HEK293 (cell line): ENCODE results near the gene PSD2.

ENCODE experiments used
- CTCF ChIA-PET: fragments of 350-600 bp; formaldehyde crosslinking; extraction: SDS; loops from one replicate; lab custom pipeline; 2021; ENCODE audit warnings: antibody characterized with exemption; lab: Yijun Ruan, JAX
- POLR2A ChIA-PET: fragments of 300-600 bp; formaldehyde crosslinking; extraction: SDS; loops from one replicate; lab custom pipeline; 2020; ENCODE audit warnings: antibody characterized with exemption, inconsistent platforms; lab: Yijun Ruan, JAX
- H3K27ac ChIP-seq: fragments of 200-500 bp; sonication (Bioruptor generic); 2 replicates; pipeline ENCODE4 v1.5.1; 2014; ENCODE audit warnings: low read depth, low read length, control low read depth, inconsistent platforms; ENCODE audit errors: extremely low read depth
- H3K36me3 ChIP-seq, 2 experiments: fragments of 200-500 bp in 1 of 2; sonication (Bioruptor generic) in 1 of 2; 1 replicate in 1 of 2; 2 replicates in 1 of 2; pipeline ENCODE4 v1.5.1; 2014 to 2017; ENCODE audit warnings: inconsistent platforms in 2 of 2, low read length in 2 of 2; ENCODE audit not compliant: control insufficient read depth in 2 of 2, insufficient read depth in 1 of 2
- H3K4me1 ChIP-seq: fragments of 200-500 bp; sonication (Bioruptor generic); 2 replicates; pipeline ENCODE4 v1.5.1; 2014; ENCODE audit warnings: mild to moderate bottlenecking, low read length, inconsistent platforms; ENCODE audit not compliant: control insufficient read depth, insufficient read depth
- H3K4me3 ChIP-seq: 2 replicates; pipeline ENCODE4 v1.5.1; 2011; ENCODE audit warnings: low read depth, mild to moderate bottlenecking, control low read depth, low read length, moderate library complexity
- H3K9me3 ChIP-seq: fragments of 200-500 bp; sonication (Bioruptor generic); 2 replicates; pipeline ENCODE4 v1.5.1; 2014; ENCODE audit warnings: low read depth, low read length, inconsistent platforms; ENCODE audit not compliant: control insufficient read depth, insufficient read depth
- KLF7 ChIP-seq: fragments of 450-650 bp; formaldehyde crosslinking; IDR thresholded peaks from 2 replicates; pipeline ENCODE4 v1.5.1; 2016; ENCODE audit warnings: missing biosample characterization, missing genetic modification characterization, borderline replicate concordance
- PRDM2 ChIP-seq: fragments of 450-650 bp; formaldehyde crosslinking; IDR thresholded peaks from 2 replicates; pipeline ENCODE4 v1.5.1; 2016; ENCODE audit warnings: missing biosample characterization, missing genetic modification characterization, borderline replicate concordance
- SALL2 ChIP-seq: fragments of 450-650 bp; formaldehyde crosslinking; IDR thresholded peaks from 2 replicates; pipeline ENCODE4 v1.5.0; 2017; ENCODE audit warnings: missing biosample characterization, mild to moderate bottlenecking, missing genetic modification characterization, borderline replicate concordance
- ZFP41 ChIP-seq: fragments of 450-650 bp; formaldehyde crosslinking; IDR thresholded peaks from 2 replicates; pipeline ENCODE4 v1.5.1; 2016; ENCODE audit warnings: missing biosample characterization, missing genetic modification characterization, borderline replicate concordance
- ZIC2 ChIP-seq: fragments of 450-650 bp; formaldehyde crosslinking; IDR thresholded peaks from 2 replicates; pipeline ENCODE4 v1.5.1; 2016; ENCODE audit warnings: missing biosample characterization, missing genetic modification characterization
- ZNF138 ChIP-seq: fragments of 450-650 bp; formaldehyde crosslinking; IDR thresholded peaks from 2 replicates; pipeline ENCODE4 v1.5.1; 2016; ENCODE audit warnings: missing biosample characterization, missing genetic modification characterization, borderline replicate concordance
- ZNF274 ChIP-seq, 2 experiments: fragments of 200-500 bp in 1 of 2; fragments of 450-650 bp in 1 of 2; sonication (Bioruptor generic) in 1 of 2; formaldehyde crosslinking in 1 of 2; IDR thresholded peaks; 2 replicates each; pipeline versions ENCODE4 v1.5.1 to v1.6.1; 2014 to 2016; ENCODE audit warnings: borderline replicate concordance in 1 of 2, inconsistent platforms in 1 of 2, low read length in 1 of 2, missing biosample characterization in 1 of 2, missing genetic modification characterization in 1 of 2
- ZNF394 ChIP-seq: fragments of 450-650 bp; formaldehyde crosslinking; IDR thresholded peaks from 2 replicates; pipeline ENCODE4 v1.5.1; 2016; ENCODE audit warnings: missing biosample characterization, missing genetic modification characterization, mild to moderate bottlenecking, moderate library complexity, borderline replicate concordance
- ZNF585B ChIP-seq: fragments of 450-650 bp; formaldehyde crosslinking; IDR thresholded peaks from 2 replicates; pipeline ENCODE4 v1.5.1; 2016; ENCODE audit warnings: missing biosample characterization, missing genetic modification characterization
- ZNF701 ChIP-seq: fragments of 450-650 bp; formaldehyde crosslinking; IDR thresholded peaks from 2 replicates; pipeline ENCODE4 v1.5.1; 2016; ENCODE audit warnings: missing biosample characterization, missing genetic modification characterization
- ZNF837 ChIP-seq: fragments of 450-650 bp; formaldehyde crosslinking; IDR thresholded peaks from 2 replicates; pipeline ENCODE4 v1.5.1; 2016; ENCODE audit warnings: missing biosample characterization, missing genetic modification characterization
- TF ChIP-seq, protein P1 (sequence below): fragments of 450-650 bp; formaldehyde crosslinking; IDR thresholded peaks from 2 replicates; pipeline ENCODE4 v1.5.1; 2017; ENCODE audit warnings: missing biosample characterization, mild to moderate bottlenecking, missing genetic modification characterization, moderate library complexity

Gene PSD2

DNA sequence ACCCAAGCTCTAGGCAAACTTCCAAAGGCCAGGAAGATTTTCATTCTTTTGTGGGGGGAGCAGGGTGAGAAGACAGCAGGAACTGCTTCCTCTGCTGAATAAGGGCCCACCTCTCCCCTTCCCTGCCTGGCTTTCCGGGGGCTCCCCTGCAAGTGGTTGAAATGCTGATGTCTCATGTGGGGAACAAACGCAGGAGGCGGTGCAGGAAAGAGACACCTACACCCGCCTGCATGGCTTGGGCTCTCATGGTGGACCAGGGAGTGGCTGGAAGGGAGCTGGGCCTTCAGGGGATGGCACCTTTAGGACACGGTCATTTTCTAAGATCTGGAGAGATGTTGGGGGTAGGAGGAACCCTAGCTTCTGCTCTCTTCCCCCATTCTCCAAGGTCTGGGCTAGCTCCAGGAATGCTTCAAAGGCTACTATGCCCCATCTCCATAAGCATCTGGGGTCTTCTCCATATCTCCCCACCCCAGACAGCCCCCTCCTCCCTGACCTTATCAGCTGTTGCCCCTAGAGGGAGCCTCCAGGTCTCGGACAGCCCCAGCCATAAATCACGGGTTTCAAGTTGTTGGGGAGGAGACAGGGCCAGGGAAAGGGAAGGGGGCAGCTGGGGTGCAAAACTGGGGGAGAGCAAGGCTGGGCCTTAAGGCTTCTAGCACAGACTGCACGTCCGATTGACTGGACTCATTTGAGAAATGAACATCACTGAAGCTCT lies 76.6 kb downstream of the PSD2 start:
- Histone ChIP-seq H3K9me3 (no peaks in the 10 kb centered on the region), H3K27ac (no peak overlapping the region), H3K4me3 (no peak overlapping the region), H3K4me1 (no peaks in the 10 kb centered on the region), H3K36me3 (peaks cover 0 to under 1% of the 10 kb centered on the region in 2 experiments; a peak in 1 of 3 replicates)
- TF ChIP-seq ZNF837 (tag by site-specific recombination) (no peak), ZNF394 (tag by site-specific recombination) (no peak), ZNF585B (tag by site-specific recombination) (no peak), ZNF274 (IDR thresholded peaks at IDR 0.05; ENCODE audit: low read length) (no peak), ZNF274 (tag by site-specific recombination; IDR thresholded peaks at IDR 0.05; ENCODE audit: borderline replicate concordance) (no peak), PRDM2 (tag by site-specific recombination) (no peak), SALL2 (tag by site-specific recombination) (no peak), ZNF701 (tag by site-specific recombination) (no peak)
- TF ChIP-seq, protein P1, sequence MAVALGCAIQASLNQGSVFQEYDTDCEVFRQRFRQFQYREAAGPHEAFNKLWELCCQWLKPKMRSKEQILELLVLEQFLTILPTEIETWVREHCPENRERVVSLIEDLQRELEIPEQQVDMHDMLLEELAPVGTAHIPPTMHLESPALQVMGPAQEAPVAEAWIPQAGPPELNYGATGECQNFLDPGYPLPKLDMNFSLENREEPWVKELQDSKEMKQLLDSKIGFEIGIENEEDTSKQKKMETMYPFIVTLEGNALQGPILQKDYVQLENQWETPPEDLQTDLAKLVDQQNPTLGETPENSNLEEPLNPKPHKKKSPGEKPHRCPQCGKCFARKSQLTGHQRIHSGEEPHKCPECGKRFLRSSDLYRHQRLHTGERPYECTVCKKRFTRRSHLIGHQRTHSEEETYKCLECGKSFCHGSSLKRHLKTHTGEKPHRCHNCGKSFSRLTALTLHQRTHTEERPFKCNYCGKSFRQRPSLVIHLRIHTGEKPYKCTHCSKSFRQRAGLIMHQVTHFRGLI (tag by site-specific recombination), result no peak
- ChIA-PET CTCF (interaction anchor here (0.6 to 2.0 kb wide), 8 partner anchors 10 to 998 kb away, joined by 3 to 26 read pairs (median 5); no protein-coding TSS in a partner anchor), POLR2A (no interaction called here)

GRCh38 chr5:139872851-139873794 lies 77.5 kb downstream of the PSD2 start:
- Histone ChIP-seq H3K27ac (no peak overlapping the region), H3K9me3 (no peaks in the 10 kb centered on the region), H3K4me1 (no peaks in the 10 kb centered on the region; the same call in 1 of the 2 replicates), H3K36me3 (peaks cover 0 to 8% of the 10 kb centered on the region in 2 experiments; a peak in 1 of 3 replicates), H3K4me3 (no peak overlapping the region)
- CTCF ChIA-PET, result interaction anchor here (0.6 to 2.0 kb wide), 7 partner anchors 9 to 95 kb away, joined by 3 to 26 read pairs (median 6); no protein-coding TSS in a partner anchor
- POLR2A ChIA-PET, result no interaction called here
- TF ChIP-seq ZIC2 (tag by site-specific recombination) (peak; percentile 99), ZFP41 (no peak), ZNF138 (no peak), KLF7 (tag by site-specific recombination) (no peak)
